ENCODE results near the gene BABAM2.

- TF ChIP-seq, protein P1, sequence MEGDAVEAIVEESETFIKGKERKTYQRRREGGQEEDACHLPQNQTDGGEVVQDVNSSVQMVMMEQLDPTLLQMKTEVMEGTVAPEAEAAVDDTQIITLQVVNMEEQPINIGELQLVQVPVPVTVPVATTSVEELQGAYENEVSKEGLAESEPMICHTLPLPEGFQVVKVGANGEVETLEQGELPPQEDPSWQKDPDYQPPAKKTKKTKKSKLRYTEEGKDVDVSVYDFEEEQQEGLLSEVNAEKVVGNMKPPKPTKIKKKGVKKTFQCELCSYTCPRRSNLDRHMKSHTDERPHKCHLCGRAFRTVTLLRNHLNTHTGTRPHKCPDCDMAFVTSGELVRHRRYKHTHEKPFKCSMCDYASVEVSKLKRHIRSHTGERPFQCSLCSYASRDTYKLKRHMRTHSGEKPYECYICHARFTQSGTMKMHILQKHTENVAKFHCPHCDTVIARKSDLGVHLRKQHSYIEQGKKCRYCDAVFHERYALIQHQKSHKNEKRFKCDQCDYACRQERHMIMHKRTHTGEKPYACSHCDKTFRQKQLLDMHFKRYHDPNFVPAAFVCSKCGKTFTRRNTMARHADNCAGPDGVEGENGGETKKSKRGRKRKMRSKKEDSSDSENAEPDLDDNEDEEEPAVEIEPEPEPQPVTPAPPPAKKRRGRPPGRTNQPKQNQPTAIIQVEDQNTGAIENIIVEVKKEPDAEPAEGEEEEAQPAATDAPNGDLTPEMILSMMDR (conservative IDR thresholded peaks at IDR 0.05; ENCODE audit: low read depth, low read length): no peak
- TF ChIP-seq POLR2A (IDR thresholded peaks at IDR 0.05; ENCODE audit: low read depth, low read length) (no peak), SMC3 (IDR thresholded peaks at IDR 0.05; ENCODE audit: low read depth, low read length) (no peak), RCOR1 (IDR thresholded peaks at IDR 0.05; ENCODE audit: insufficient replicate concordance, low read length) (no peak), USF2 (IDR thresholded peaks at IDR 0.05; ENCODE audit: low read depth, low read length) (no peak), RFX5 (IDR thresholded peaks at IDR 0.05; ENCODE audit: low read depth, low read length) (no peak)
- TF ChIP-seq, protein P2, sequence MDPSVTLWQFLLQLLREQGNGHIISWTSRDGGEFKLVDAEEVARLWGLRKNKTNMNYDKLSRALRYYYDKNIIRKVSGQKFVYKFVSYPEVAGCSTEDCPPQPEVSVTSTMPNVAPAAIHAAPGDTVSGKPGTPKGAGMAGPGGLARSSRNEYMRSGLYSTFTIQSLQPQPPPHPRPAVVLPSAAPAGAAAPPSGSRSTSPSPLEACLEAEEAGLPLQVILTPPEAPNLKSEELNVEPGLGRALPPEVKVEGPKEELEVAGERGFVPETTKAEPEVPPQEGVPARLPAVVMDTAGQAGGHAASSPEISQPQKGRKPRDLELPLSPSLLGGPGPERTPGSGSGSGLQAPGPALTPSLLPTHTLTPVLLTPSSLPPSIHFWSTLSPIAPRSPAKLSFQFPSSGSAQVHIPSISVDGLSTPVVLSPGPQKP (IDR thresholded peaks at IDR 0.05; ENCODE audit: borderline replicate concordance, low read depth, low read length): no peak
Observed at GRCh38 chr2:28350196-28350595, 459.7 kb downstream of the BABAM2 start.
